ACHN (cell line): ENCODE data around the gene VSIG8.

Experiments
- DNase-seq: peaks from one replicate; pipeline ENCODE4 v3.0.0-alpha.2; 2015
- in situ Hi-C: cut with HindIII; loops from 2 replicates; pipeline ENCODE4 v1.10.0; 2017; ENCODE audit warnings: low sequenced_read_pairs, low pct_ligation_motif_present, low pct_unique_long_range_greater_than_20kb

VSIG8 gene

GRCh38 chr1:159866905-159867663 lies 4.6 kb upstream of the VSIG8 start:
- DNase-seq: no peak
- in situ Hi-C loops: no loop called here

GRCh38 chr1:159866066-159866465 lies 3.6 kb upstream of the VSIG8 start:
- in situ Hi-C loops: no loop called here
- no peak for DNase-seq

- in situ Hi-C loops: no loop called here
- DNase-seq: no peak
Observed at GRCh38 chr1:159864262-159864661, 1.8 kb upstream of the VSIG8 start.

GRCh38 chr1:159862031-159862430 lies 426 bp downstream of the VSIG8 start:
- no peak for DNase-seq
- in situ Hi-C loops: no loop called here

DNA sequence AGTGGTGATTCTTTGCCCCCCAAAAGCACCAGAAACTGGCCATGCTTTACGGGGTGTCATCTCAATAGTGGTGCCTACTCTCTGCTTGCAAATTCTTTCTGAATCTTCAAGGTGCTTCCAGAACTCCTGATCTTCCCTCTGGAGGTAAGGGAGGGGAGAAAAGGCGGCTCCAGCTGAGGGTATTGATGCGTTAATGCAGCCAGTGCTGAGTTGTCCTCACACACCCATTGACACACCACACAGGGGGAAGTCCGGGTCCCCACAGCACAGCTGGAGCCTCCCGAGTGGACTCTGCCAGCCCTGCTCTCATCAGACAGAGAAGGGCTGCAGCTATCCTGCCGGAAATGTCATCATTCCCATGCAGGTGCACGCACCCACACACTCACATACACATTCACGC lies 1.2 kb downstream of the VSIG8 start:
- in situ Hi-C loops: no loop called here
- DNase-seq: no peak

DNA sequence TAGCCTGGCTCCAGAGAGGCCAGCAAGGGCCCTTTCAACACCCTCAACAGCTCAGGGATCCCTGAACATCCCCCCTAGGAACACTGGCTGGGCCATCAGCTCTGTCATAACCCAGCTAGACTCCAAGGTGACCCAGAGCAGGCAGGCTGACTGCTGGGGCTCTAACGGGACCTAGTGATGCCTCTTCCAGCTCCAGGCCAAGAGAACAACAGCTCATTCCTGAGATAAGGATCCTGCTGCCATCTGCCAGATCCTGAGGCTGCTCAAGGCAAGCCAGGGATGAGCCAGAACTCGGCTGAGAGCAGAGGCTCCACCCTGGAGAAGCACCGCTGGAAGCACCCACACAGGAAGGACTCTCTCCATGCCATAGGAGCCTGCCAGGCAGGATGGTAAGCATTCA lies 2.0 kb downstream of the VSIG8 start:
- no peak for DNase-seq
- in situ Hi-C loops: no loop called here

GRCh38 chr1:159859767-159860322 lies 2.6 kb downstream of the VSIG8 start:
- no peak for DNase-seq
- in situ Hi-C loops: no loop called here

DNA sequence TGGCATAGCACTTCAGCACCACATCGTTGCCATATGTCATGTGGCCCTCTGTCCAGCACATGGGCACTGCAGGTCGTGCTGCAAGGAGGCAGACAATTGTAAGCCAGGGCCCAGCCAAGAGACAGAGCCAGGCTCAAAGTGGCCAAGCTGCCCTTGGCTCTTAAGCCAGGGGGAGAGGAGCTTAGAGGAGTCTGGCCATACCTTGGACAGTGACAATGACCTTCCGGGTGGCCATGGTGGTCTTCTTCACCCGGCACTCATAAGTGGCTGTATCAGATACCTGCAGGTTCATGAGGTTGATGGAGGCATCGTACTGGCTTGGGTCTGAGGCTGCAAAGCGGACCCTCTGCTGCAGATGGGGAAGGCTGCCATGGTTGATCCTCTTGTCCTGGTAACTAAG lies 4.6 kb downstream of the VSIG8 start:
- in situ Hi-C loops: no loop called here
- DNase-seq: no peak

DNA sequence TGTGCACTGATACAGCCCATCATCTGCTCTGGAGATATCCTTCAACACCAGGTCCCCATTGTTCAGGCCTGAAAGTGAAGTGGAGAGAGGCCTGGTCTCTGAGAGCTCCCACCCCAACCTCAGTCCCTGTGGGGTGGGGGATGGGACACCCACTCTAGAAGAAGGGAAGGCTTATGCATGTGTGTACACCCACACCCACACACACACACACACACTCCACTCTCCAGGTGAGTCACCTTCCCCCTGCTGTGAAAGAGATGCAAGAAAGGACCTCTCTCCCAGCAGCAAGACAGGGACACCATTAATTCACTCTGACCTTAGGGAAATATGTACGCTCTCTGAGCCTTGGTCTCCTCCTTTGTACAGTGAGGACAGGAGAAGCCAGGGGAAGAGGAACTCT lies 5.9 kb downstream of the VSIG8 start:
- DNase-seq: no peak
- in situ Hi-C loops: no loop called here

- in situ Hi-C loops: no loop called here
- DNase-seq: no peak
Observed at GRCh38 chr1:159855709-159856108, 6.7 kb downstream of the VSIG8 start.

- peak; percentile 92 for DNase-seq
Observed at GRCh38 chr1:159854693-159855192, 7.7 kb downstream of the VSIG8 start.

DNA sequence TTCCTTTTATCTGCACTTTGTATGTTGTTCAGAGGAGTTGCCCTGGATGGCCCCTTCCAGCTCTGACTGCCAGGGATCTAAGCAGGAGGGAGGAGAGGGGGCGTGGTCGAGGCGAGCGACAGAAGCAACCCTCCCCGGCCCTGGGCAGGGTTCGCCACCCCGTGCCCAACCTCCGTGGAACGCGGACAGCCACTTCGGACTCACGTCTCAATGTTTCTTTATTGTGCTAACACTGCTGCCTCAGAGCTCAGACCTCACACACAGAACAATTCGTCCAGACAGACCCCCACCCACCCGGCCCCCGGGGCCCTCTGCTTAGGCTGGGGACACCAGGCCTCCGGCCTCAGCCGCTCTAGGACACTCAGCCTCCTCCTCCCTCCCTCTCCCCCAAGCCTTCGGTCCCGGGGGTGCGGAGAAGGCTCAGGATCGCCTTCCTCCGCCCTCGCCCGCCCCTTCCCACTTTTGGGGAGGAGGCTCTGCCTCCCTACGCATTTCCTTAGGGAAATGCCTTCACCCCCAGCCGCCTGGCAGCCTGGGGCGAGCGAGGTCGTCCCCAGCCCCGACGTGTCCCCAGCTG lies 8.3 kb downstream of the VSIG8 start:
- peak; percentile 81 for DNase-seq
- in situ Hi-C loops: no loop called here

More at GRCh38 chr1:159854693-159855192, 7.7 kb downstream of the VSIG8 start:
- in situ Hi-C loops: no loop called here

- DNase-seq: peak; percentile 21
- in situ Hi-C loops: no loop called here
Observed at GRCh38 chr1:159853417-159854115, 8.9 kb downstream of the VSIG8 start.

DNA sequence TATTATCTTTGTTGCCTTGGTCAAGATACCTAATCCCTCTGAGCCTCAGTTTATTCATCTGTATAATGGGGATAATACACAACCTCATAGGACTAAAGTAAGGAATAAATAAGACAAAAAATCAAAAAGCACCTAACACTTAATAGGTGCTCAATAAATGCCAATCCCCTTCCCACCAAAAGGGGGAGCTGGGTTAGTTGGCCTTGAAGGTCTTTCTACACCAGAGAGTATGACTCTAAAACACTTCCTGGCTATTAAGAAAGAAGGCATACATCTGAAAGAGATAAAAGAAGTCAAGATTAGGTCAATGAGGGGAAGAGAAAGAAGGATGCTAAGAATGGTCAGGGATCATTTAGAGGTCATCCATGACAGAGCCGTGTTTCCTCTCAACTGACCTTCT lies 11.1 kb downstream of the VSIG8 start:
- no peak for DNase-seq
- in situ Hi-C loops: no loop called here

DNA sequence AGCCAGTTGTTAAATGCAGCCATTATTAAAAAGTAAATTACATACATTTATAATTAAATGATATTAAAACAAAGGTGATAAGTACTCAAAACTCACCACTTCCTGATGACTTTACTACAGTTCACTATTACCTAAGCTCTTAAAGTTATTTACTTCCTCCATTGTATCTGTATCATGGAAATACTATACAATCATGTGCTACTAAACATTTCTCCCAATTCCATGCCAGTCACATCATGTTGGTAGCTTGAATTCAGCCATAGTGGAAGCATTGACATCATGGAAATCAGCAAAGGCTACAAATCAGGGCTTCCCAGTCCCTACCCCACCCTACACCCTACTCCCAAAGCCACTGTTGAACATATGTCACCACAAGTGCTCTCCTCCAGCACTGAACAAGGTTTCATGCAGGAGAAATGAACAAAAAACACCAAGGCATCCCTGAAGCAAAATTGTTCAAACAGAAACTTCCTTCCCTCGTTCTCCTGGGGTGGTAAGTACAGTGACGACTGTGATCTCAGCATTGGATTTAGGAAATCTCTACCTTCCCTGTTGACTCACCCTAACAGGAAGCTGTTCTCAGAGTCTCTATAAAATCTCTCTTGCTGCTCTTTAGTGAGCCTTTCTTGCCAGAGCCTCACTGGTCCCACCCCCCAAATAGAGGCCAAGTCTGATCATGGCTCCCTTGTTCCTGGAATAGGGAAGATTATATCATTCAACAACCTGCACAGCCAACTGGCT lies 12.7 kb downstream of the VSIG8 start:
- in situ Hi-C loops: no loop called here
- DNase-seq: no peak

GRCh38 chr1:159848326-159848725 lies 14.1 kb downstream of the VSIG8 start:
- in situ Hi-C loops: no loop called here
- peak; percentile 27 for DNase-seq

- in situ Hi-C loops: no loop called here
Observed at GRCh38 chr1:159847231-159847630, 15.2 kb downstream of the VSIG8 start.

DNA sequence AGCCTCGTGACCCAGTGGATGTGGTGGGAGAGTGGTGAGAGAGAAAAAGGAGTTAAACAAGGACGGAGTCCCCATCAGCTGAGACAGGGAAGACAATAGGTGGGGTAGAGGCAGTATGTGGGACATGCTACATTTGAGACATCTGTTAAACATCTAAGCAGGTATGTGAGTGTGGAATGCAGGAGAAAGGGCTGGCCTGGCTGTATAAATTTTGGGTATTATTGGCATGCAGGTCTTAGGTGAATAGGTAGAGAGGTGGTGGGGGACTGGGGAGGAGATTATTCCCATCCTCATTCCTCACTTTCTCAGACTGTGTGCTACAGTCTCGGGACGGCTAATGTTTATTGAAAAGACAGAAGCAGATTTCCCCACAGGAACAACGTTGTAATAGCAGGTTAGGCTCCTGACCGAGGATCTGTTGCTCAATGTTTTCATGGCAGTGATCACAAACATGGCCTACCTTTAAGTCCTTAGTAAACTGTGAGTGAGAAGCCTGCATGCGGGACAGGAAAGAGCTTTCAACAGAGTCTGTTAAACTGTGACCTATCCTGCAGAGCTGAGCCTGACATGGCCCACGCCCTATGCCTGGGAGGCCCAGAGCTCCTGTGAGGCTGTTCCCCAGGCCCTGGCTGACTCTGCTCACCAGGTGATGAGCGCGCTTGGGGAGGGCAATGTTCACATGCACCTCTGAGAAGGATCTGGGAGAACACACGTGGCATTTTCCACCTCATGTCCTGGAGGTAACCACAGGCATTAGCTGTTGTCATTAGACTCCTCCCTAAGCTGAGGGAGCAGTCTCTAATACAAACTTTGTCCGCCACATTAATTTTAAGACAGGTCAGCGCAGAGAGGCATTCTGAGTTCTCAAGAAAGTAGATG lies 16.5 kb downstream of the VSIG8 start:
- in situ Hi-C loops: no loop called here
- no peak for DNase-seq

More at GRCh38 chr1:159847231-159847630, 15.2 kb downstream of the VSIG8 start:
- no peak for DNase-seq
